ENCODE results near the gene TMEM147.

Gene TMEM147

GRCh38 chr19:35561436-35561835 lies 16.0 kb downstream of the TMEM147 start:
- no peak for TF ChIP-seq CTCF (IDR thresholded peaks at IDR 0.05; ENCODE audit: borderline replicate concordance, control extremely low read depth, extremely low read depth, insufficient read depth, missing control alignments)
- DNase-seq (ENCODE audit: low spot score): no peak
- in situ Hi-C loops (cut with MboI; ENCODE audit: low sequenced_read_pairs, unreplicated experiment): no loop called here

- in situ Hi-C loops (cut with MboI; ENCODE audit: low sequenced_read_pairs, unreplicated experiment): no loop called here
- no peak for TF ChIP-seq CTCF (IDR thresholded peaks at IDR 0.05; ENCODE audit: borderline replicate concordance, control extremely low read depth, extremely low read depth, insufficient read depth, missing control alignments)
- DNase-seq (ENCODE audit: low spot score): no peak
These were observed 16.9 kb downstream of the TMEM147 start for GRCh38 chr19:35562336-35562735.

- in situ Hi-C loops (cut with MboI; ENCODE audit: low sequenced_read_pairs, unreplicated experiment): no loop called here
- no peak for TF ChIP-seq CTCF (IDR thresholded peaks at IDR 0.05; ENCODE audit: borderline replicate concordance, control extremely low read depth, extremely low read depth, insufficient read depth, missing control alignments)
- DNase-seq (ENCODE audit: low spot score): no peak
These were observed 17.4 kb downstream of the TMEM147 start for GRCh38 chr19:35562776-35563175.

- no peak for TF ChIP-seq CTCF (IDR thresholded peaks at IDR 0.05; ENCODE audit: borderline replicate concordance, control extremely low read depth, extremely low read depth, insufficient read depth, missing control alignments)
- no peak for DNase-seq (ENCODE audit: low spot score)
- in situ Hi-C loops (cut with MboI; ENCODE audit: low sequenced_read_pairs, unreplicated experiment): no loop called here
These were observed 17.9 kb downstream of the TMEM147 start, which contains the start of gene ATP4A for GRCh38 chr19:35563207-35563829. TSS of gene ATP4A (minus strand) at chr19:35563658. CDS start at chr19:35563629, 29 bp downstream.

GRCh38 chr19:35565016-35565856 lies 19.8 kb downstream of the TMEM147 start:
- in situ Hi-C loops (cut with MboI; ENCODE audit: low sequenced_read_pairs, unreplicated experiment): no loop called here
- TF ChIP-seq CTCF (IDR thresholded peaks at IDR 0.05; ENCODE audit: borderline replicate concordance, control extremely low read depth, extremely low read depth, insufficient read depth, missing control alignments): no peak
- no peak for DNase-seq (ENCODE audit: low spot score)

- TF ChIP-seq CTCF (IDR thresholded peaks at IDR 0.05; ENCODE audit: borderline replicate concordance, control extremely low read depth, extremely low read depth, insufficient read depth, missing control alignments): no peak
- in situ Hi-C loops (cut with MboI; ENCODE audit: low sequenced_read_pairs, unreplicated experiment): no loop called here
- no peak for DNase-seq (ENCODE audit: low spot score)
These were observed 21.3 kb downstream of the TMEM147 start for GRCh38 chr19:35566738-35567137.

All from GM13976 (cell line).